Metanephros (tissue), 2 donors: Measurements from ENCODE around the gene APP. TPM values are rescaled to one million over a fixed set of nuclear protein-coding genes. Genes with fewer than 3 reads are reported as not detected.

Experiments
- small RNA-seq: library from RNA; depleted of rRNA; stranded (forward); fragments of <200 nt; gene quantifications from one replicate; pipeline ENCODE3, GENCODE V24; 2014; ENCODE audit warnings: low replicate concordance
- total RNA-seq: library from RNA; depleted of rRNA; stranded (reverse); fragments of >200 nt; gene quantifications from one replicate; pipeline ENCODE4 v1.2.3, GENCODE V29; 2014

The APP gene
- total RNA-seq, result 507 TPM

DNA sequence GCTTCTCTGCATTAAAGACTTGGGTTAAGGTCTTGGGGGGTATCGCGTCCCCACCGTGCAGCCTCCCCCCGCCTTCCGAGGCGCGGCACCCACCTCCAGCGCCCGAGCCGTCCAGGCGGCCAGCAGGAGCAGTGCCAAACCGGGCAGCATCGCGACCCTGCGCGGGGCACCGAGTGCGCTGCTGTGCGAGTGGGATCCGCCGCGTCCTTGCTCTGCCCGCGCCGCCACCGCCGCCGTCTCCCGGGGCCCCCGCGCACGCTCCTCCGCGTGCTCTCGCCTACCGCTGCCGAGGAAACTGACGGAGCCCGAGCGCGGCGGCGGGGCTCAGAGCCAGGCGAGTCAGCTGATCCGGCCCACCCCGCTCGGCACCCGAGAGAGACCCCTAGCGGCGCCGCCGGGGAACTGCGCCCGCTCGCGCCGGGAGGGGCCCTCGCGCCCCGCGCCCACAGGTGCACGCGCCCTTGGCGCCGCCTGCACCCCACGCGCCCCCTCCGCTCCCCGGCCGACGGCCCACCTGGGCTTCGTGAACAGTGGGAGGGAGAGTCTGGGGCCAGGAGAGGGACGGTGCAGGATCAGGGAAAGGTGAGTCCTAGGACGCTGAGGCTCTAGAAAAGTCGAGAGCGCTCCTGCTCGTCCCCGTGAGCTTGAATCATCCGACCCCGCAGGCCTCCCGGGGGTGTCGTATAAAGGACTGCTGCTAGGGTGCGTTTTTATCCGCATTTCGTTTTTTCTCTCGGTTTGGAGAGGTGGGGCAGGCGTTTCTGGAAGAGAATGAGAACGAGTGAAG lies at the start of gene APP:
APP (minus strand) TSS at position 300 of the 787 bp plus-strand sequence; CDS start at position 150, 150 bp downstream.

Small RNA genes lying within 50 kb of the gene (small RNA-seq; reads per million reads assigned to genes)
- not detected for gene RNU6-123P
- gene RNU6-926P, result not detected
